ENCODE results near the gene TRIP10. TPM values are rescaled to one million over a fixed set of nuclear protein-coding genes. Genes with fewer than 3 reads are reported as not detected.

The TRIP10 gene
- total RNA-seq, 2 experiments from 2014 or later = 29.8 to 31.3 TPM

- Mint-ChIP-seq H3K36me3 (no peaks in the 10 kb centered on the region), H3K9me3 (no peaks in the 10 kb centered on the region), H3K27me3 (peaks cover 3% of the 10 kb centered on the region), H3K4me3 (no peak overlapping the region), H3K4me1 (peaks cover 15% of the 10 kb centered on the region), H3K27ac (no peak overlapping the region)
- no peak for DNase-seq
Observed at GRCh38 chr19:6718111-6718740, 21.3 kb upstream of the TRIP10 start.

- no peak overlapping the region for H3K4me3 Mint-ChIP-seq
Observed at GRCh38 chr19:6718741-6719539, 20.5 kb upstream of the TRIP10 start.

GRCh38 chr19:6719540-6719861, 20.0 kb upstream of the TRIP10 start:
- Mint-ChIP-seq H3K9me3 (no peaks in the 10 kb centered on the region), H3K36me3 (no peaks in the 10 kb centered on the region), H3K27ac (no peak overlapping the region), H3K4me1 (peaks cover 17% of the 10 kb centered on the region), H3K27me3 (peaks cover 3% of the 10 kb centered on the region), H3K4me3 (no peak overlapping the region)
- DNase-seq = no peak

More at GRCh38 chr19:6718741-6719539, 20.5 kb upstream of the TRIP10 start:
- H3K4me1 Mint-ChIP-seq = peaks cover 17% of the 10 kb centered on the region
- no peak for DNase-seq
- no peaks in the 10 kb centered on the region for H3K9me3 Mint-ChIP-seq
- H3K27me3 Mint-ChIP-seq = peaks cover 3% of the 10 kb centered on the region
- H3K36me3 Mint-ChIP-seq = no peaks in the 10 kb centered on the region
- H3K27ac Mint-ChIP-seq = no peak overlapping the region

GRCh38 chr19:6719992-6720368, 19.5 kb upstream of the TRIP10 start:
- Mint-ChIP-seq H3K36me3 (no peaks in the 10 kb centered on the region), H3K9me3 (no peaks in the 10 kb centered on the region), H3K4me3 (no peak overlapping the region), H3K27me3 (peaks cover 3% of the 10 kb centered on the region), H3K27ac (peak overlapping the region; percentile 32), H3K4me1 (peaks cover 19% of the 10 kb centered on the region)
- DNase-seq = no peak

GRCh38 chr19:6720369-6721137, 18.9 kb upstream of the TRIP10 start, which contains the start of gene C3:
C3 (minus strand) TSS chr19:6720650; CDS start chr19:6720589, 61 bp downstream.
- Mint-ChIP-seq H3K27ac (peak within 1 kb of the TSS; percentile 32), H3K4me3 (no peak within 1 kb of the TSS), H3K4me1 (peaks cover 21% of the 10 kb centered on the region), H3K9me3 (no peaks in the 10 kb centered on the region), H3K36me3 (no peaks in the 10 kb centered on the region), H3K27me3 (peaks cover 3% of the 10 kb centered on the region)
- no peak for DNase-seq

- peaks cover 21% of the 10 kb centered on the region for H3K4me1 Mint-ChIP-seq
- no peak for DNase-seq
- no peaks in the 10 kb centered on the region for H3K36me3 Mint-ChIP-seq
- no peaks in the 10 kb centered on the region for H3K9me3 Mint-ChIP-seq
- no peak overlapping the region for H3K4me3 Mint-ChIP-seq
- no peak overlapping the region for H3K27ac Mint-ChIP-seq
- H3K27me3 Mint-ChIP-seq = peaks cover 3% of the 10 kb centered on the region
Observed at GRCh38 chr19:6721138-6721474, 18.4 kb upstream of the TRIP10 start.

GRCh38 chr19:6721773-6722172, 17.7 kb upstream of the TRIP10 start:
- DNase-seq = no peak
- Mint-ChIP-seq H3K4me1 (peaks cover 21% of the 10 kb centered on the region), H3K27me3 (peaks cover 3% of the 10 kb centered on the region), H3K9me3 (no peaks in the 10 kb centered on the region), H3K36me3 (no peaks in the 10 kb centered on the region), H3K27ac (no peak overlapping the region), H3K4me3 (no peak overlapping the region)

- peaks cover 3% of the 10 kb centered on the region for H3K27me3 Mint-ChIP-seq
- H3K36me3 Mint-ChIP-seq = no peaks in the 10 kb centered on the region
- no peaks in the 10 kb centered on the region for H3K9me3 Mint-ChIP-seq
- H3K4me1 Mint-ChIP-seq = peaks cover 21% of the 10 kb centered on the region
- DNase-seq = no peak
- H3K4me3 Mint-ChIP-seq = no peak overlapping the region
- H3K27ac Mint-ChIP-seq = no peak overlapping the region
Observed at GRCh38 chr19:6723108-6723618, 16.3 kb upstream of the TRIP10 start.

GRCh38 chr19:6723738-6724137, 15.7 kb upstream of the TRIP10 start:
- H3K9me3 Mint-ChIP-seq = no peaks in the 10 kb centered on the region
- H3K4me3 Mint-ChIP-seq = no peak overlapping the region
- H3K36me3 Mint-ChIP-seq = no peaks in the 10 kb centered on the region
- H3K27me3 Mint-ChIP-seq = peaks cover 3% of the 10 kb centered on the region
- no peak overlapping the region for H3K27ac Mint-ChIP-seq
- no peak for DNase-seq
- peaks cover 21% of the 10 kb centered on the region for H3K4me1 Mint-ChIP-seq

GRCh38 chr19:6724631-6725492, 14.6 kb upstream of the TRIP10 start:
- Mint-ChIP-seq H3K4me3 (no peak overlapping the region), H3K9me3 (no peaks in the 10 kb centered on the region), H3K27me3 (peaks cover 2% of the 10 kb centered on the region), H3K4me1 (peaks cover 21% of the 10 kb centered on the region), H3K27ac (no peak overlapping the region), H3K36me3 (peaks cover 2% of the 10 kb centered on the region)
- DNase-seq = no peak

- Mint-ChIP-seq H3K27ac (no peak overlapping the region), H3K36me3 (peaks cover 2% of the 10 kb centered on the region), H3K4me1 (peaks cover 15% of the 10 kb centered on the region), H3K9me3 (no peaks in the 10 kb centered on the region), H3K27me3 (no peaks in the 10 kb centered on the region), H3K4me3 (no peak overlapping the region)
- no peak for DNase-seq
Observed at GRCh38 chr19:6725513-6726231, 13.8 kb upstream of the TRIP10 start.

- Mint-ChIP-seq H3K9me3 (no peaks in the 10 kb centered on the region), H3K4me3 (no peak overlapping the region), H3K4me1 (peaks cover 5% of the 10 kb centered on the region), H3K27me3 (no peaks in the 10 kb centered on the region), H3K36me3 (peaks cover 10% of the 10 kb centered on the region), H3K27ac (no peak overlapping the region)
- DNase-seq = no peak
Observed at GRCh38 chr19:6728346-6728745, 11.1 kb upstream of the TRIP10 start.

GRCh38 chr19:6729573-6730152, 9.8 kb upstream of the TRIP10 start:
- Mint-ChIP-seq H3K36me3 (peaks cover 10% of the 10 kb centered on the region), H3K27me3 (no peaks in the 10 kb centered on the region), H3K9me3 (no peaks in the 10 kb centered on the region), H3K27ac (no peak overlapping the region), H3K4me1 (peaks cover 5% of the 10 kb centered on the region), H3K4me3 (no peak overlapping the region)
- DNase-seq = no peak

Measured in activated naive CD8-positive, alpha-beta T cell treated with anti-CD3 and anti-CD28 coated beads for 36 hours (primary cell).